AG10803 (cell line): ENCODE data around the gene KIAA1217.
"Not testable (repeated sequence)": the region's sequence is repeated elsewhere in the genome, so short reads cannot be mapped to it uniquely, and the experiment has no call there.

ENCODE experiments used
- DNase-seq: peaks from one replicate; pipeline ENCODE4 v3.0.0; 2010; ENCODE audit warnings: low read depth
- H3K4me3 ChIP-seq: 2 replicates; pipeline ENCODE4 v1.5.1; 2011; ENCODE audit warnings: mild to moderate bottlenecking, low read length, control low read depth
- CTCF ChIP-seq: conservative IDR thresholded peaks from 2 replicates; pipeline ENCODE4 v1.5.1; 2011; ENCODE audit warnings: mild to moderate bottlenecking, low read length, control low read depth, inconsistent platforms

The KIAA1217 gene

GRCh38 chr10:24350070-24350921, 141.4 kb downstream of the KIAA1217 start:
- no peak overlapping the region for H3K4me3 ChIP-seq
- no peak for TF ChIP-seq CTCF
- peak; percentile 64 for DNase-seq

GRCh38 chr10:24350922-24351225, 141.9 kb downstream of the KIAA1217 start:
- not testable (repeated sequence) for H3K4me3 ChIP-seq, DNase-seq

GRCh38 chr10:24351961-24352360, 143.0 kb downstream of the KIAA1217 start:
- no peak overlapping the region for H3K4me3 ChIP-seq
- no peak for DNase-seq
- no peak for TF ChIP-seq CTCF

- no peak for DNase-seq
- no peak for TF ChIP-seq CTCF
- no peak overlapping the region for H3K4me3 ChIP-seq
Measured at GRCh38 chr10:24352399-24352798, 143.5 kb downstream of the KIAA1217 start.

GRCh38 chr10:24353319-24353718, 144.4 kb downstream of the KIAA1217 start:
- no peak for TF ChIP-seq CTCF
- no peak overlapping the region for H3K4me3 ChIP-seq
- no peak for DNase-seq

GRCh38 chr10:24355056-24355688, 146.2 kb downstream of the KIAA1217 start:
- no peak for TF ChIP-seq CTCF
- no peak overlapping the region for H3K4me3 ChIP-seq
- DNase-seq, result no peak

GRCh38 chr10:24357344-24358004, 148.5 kb downstream of the KIAA1217 start:
- TF ChIP-seq CTCF, result no peak
- DNase-seq, result no peak
- no peak overlapping the region for H3K4me3 ChIP-seq
